GM21786 (cell line): ENCODE data around the gene AKAP10.
"Not testable (repeated sequence)": the region's sequence is repeated elsewhere in the genome, so short reads cannot be mapped to it uniquely, and the experiment has no call there.

Source experiments
- ATAC-seq: cut with Tn5 transposase; IDR thresholded peaks from one replicate; pipeline ENCODE4 v1.9.1; 2021; ENCODE audit not compliant: unreplicated experiment

AKAP10 gene, protein sequence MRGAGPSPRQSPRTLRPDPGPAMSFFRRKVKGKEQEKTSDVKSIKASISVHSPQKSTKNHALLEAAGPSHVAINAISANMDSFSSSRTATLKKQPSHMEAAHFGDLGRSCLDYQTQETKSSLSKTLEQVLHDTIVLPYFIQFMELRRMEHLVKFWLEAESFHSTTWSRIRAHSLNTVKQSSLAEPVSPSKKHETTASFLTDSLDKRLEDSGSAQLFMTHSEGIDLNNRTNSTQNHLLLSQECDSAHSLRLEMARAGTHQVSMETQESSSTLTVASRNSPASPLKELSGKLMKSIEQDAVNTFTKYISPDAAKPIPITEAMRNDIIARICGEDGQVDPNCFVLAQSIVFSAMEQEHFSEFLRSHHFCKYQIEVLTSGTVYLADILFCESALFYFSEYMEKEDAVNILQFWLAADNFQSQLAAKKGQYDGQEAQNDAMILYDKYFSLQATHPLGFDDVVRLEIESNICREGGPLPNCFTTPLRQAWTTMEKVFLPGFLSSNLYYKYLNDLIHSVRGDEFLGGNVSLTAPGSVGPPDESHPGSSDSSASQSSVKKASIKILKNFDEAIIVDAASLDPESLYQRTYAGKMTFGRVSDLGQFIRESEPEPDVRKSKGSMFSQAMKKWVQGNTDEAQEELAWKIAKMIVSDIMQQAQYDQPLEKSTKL

GRCh38 chr17:19977293-19978208, at the start of gene AKAP10:
TSS of gene AKAP10 (minus strand) at chr17:19977828. CDS start at chr17:19977679, 149 bp downstream.
- peak; percentile 74 for ATAC-seq

DNA sequence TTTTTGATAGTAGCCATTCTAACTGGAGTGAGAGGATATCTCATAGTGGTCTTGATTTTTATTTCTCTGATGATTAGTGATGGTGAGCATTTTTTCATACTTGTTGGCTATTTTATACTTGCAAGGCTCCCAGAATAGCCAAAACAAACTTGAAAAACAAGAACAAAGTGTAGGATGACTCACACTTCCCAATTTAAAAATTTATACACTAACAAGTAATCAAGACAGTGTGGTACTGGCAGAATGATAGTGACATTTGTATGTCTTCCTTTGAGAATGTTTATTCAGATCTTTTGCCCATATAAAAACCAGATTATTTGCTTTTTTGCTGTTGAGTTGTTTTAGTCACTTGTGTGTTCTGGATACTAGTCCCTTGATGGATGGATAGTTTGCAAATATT, 49.3 kb upstream of the AKAP10 start:
- no peak for ATAC-seq

DNA sequence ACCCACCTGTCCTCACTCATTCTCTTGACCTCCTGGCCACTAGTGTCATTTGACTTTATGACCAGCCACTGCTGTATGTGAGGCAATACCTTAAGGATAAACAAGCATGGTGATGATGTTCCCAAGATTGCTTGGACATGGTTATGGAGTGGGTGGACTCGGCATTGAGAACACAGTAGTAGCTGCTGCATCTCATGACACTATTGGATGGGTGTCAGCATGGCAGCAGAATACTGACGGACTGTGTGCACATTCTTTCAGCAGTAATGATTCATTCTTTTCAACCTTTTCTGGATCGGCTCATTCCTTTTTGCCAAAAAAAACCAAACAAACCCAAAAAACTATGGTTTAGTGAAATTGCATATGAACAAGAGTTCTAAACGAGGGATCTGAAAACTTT, 45.1 kb upstream of the AKAP10 start:
- no peak for ATAC-seq

DNA sequence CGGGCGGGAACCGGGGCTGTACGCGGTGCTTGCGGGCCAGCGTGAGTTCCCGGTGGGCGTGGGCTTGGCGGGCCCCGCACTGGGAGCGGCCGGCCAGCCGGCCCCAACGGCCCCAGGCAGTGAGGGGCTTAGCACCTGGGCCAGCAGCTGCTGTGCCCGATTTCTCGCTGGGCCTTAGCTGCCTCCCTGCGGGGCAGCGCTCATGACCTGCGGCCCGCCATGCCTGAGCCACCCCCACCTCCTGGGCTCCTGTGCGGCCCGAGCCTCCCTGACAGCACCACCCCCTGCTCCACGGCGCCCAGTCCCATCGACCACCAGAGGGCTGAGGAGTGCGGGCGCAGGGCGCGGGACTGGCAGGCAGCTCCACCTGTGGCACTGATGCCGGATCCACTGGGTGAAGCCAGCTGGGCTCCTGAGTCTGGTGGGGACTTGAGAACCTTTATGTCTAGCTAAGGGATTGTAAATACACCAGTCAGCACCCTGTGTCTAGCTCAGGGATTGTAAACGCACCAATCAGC, 38.9 kb upstream of the AKAP10 start:
- not testable (repeated sequence) for ATAC-seq

GRCh38 chr17:20012017-20012536, 34.4 kb upstream of the AKAP10 start:
- no peak for ATAC-seq

GRCh38 chr17:20010936-20011335, 33.3 kb upstream of the AKAP10 start:
- no peak for ATAC-seq

DNA sequence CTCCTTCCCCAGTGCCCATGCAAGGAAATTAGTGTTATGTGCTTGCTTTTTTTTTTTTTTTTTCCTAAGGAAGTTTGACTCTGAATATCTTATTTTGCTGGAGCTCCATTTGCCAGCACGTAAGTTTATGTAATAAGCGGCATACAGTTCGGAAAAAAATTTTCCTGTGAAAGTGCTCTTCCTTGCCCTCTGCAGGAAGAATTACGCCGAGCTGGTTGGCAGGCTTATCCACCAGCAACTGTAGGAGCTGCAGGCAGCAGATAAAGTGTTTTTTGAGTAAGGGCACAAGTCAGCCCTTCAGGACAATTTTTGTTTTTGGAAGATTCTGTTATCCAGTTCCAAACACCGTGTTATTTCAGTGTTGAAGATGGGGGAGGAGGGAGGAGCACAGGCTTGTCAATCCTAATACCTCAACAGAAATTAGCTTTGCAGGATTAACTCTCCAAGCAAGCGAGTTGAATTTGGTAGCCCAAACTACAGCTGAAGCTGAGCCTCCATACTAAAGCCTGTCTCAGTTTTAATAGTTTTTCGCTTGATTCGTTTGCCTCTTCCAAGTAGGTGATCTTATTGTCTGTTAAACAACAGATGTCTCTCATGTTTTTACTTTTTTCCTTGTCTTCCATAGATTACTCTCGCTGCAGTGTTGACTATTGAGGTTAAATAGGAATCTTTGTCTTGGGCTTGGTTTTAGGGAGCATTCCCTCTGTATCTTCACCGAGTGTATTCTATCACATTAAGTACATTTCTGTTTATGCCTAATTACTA, 32.7 kb upstream of the AKAP10 start:
- ATAC-seq = no peak

DNA sequence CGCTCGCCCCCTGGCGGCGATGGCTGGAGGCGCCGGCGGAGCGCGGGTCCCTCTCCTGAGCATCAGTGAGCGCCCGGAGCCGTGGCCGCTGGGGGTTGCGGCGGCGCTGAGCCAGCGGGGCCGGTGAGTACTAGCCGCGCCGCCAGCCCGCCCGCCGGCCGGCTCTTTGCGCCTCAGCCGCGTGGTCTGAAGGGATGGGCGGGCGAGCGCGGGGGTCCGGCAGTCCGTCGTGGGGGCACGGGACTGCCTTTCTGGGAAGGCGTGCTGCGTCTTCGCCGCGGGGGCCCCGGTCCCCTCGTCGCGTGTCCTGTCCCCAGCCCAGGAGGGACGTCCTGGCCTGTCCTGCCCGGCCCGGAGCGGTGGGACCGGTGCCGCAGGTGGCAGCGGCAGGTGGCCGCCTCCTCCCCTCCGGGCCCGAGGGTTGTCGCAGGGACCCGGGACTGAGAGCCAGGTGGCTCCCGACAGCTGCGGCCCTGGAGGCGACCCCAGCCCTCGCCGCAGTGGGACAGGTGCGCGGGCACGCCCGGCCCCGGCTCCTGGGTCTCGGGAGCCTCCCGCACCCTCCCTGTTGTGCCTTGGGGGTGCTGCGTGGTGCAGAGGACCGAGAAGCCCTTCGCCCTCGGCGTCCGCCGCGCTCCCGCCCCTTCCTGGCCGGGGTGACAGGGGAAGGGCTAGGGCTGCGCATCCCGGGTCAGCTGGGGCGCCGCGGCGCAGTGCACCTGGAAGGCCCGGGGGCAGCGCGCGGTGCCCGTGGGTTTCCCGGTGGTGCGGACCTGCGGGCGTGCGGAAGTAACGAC, 31.9 kb upstream of the AKAP10 start, which contains the start of gene SPECC1:
TSS of gene SPECC1 (plus strand) at position 58 of the 797 bp plus-strand sequence. CDS start 87,293 bp downstream, outside the sequence.
- peak; percentile 88 for ATAC-seq

DNA sequence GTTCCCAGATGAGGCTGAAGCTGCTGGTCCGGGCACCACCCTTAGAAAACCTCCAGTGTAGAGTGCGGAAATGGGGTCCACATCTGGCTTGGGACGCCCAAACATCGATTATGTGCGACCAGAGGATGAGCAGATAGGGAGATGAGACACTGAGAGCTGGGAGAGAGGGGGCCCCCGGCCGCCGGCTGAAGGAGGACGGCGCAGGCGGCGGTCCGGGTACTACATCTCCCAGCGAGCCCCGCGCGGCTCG, 31.3 kb upstream of the AKAP10 start:
- no peak for ATAC-seq

- ATAC-seq = peak; percentile 18
Observed at GRCh38 chr17:20008242-20009051, 30.8 kb upstream of the AKAP10 start.

GRCh38 chr17:19996502-19996901, 18.9 kb upstream of the AKAP10 start:
- no peak for ATAC-seq

DNA sequence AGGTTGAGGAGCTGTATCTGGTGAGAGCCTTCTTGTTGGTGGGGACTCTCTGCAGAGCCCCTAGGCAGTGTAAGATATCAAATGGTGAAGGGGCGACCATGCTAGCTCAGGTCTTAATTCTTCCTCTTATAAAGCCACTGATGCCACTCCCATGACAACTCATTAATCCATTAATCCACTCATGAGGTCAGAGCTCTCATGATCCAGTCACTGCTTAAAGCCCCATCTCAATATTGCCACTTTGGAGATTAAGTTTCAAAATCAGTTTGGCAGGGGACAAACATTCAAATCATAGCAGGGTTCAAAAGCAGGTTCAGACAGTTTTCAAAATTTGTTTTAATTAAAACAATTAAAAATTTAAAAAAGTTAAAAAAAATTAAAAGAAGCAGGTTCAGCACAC, 18.5 kb upstream of the AKAP10 start:
- ATAC-seq = no peak

DNA sequence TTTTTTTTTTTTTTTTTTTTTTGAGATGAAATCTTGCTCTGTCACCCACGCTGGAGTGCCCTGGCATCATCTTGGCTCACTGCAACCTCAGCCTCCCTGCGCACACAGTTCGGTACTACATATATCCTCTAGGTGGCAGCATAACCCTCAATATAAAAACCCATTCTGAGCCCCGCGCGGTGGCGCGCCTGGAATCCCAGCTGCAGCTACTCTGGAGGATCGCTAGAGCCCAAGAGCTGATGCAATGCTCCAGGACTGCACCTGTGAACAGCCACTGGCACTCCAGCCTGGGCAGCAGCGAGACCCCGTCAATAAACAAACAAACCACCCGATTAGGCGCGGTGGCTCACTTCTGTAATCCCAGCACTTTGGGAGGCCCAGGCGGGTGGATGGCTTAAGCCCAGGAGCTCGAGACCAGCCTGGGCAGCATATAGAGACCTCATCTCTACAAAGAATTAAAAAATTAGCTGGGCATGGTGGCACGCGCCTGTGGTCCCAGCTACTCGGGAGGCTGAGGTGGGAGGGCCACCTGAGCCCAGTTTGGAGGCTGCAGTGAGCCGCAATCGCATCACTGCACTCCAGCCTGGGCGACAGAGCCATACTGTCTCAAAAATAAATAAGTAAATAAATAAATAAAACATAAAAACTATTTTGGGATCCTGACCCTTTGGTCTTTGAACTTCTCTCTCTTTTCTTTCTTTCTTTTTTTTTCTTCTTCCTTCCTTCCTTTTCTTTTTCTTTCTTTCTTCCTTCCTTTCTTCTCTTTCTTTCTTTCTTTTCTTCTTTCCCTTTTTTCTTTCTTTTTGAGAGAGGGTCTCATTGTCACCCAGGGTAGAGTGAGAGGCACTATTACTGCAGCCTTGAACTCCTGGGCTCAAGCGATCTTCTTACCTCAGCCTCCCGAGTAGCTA, 15.4 kb upstream of the AKAP10 start:
- peak; percentile 82 for ATAC-seq

DNA sequence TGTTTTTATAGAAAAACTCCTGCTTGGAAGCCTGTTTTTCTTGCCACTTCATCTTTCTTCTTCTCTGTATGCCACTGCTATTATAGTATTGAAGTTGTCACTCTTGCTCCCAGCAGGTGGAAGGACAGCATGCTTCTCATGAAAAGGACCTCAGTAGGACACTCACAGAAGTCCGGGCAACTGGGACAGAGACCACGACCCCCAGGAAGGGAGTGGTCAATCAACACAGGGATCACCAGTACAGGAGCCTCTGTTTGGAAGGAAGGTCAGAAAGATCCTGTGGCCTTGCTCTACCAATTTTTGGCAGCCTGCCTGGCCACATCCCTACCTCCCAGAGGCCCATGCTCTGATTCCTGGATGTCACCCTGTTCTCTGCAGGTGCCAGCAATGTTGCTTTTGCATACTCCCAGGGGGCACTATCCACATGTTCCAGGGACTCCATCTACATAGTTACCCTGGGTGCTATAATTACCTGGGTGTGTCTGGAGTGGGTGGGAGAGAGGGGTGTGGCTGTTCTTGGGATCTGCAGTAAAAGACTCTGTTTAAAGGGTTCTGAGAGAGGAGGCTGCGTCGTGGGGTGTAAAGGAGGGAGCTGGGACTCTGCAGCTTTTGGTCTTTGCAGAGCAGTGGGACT, 13.7 kb upstream of the AKAP10 start:
- no peak for ATAC-seq

- ATAC-seq = no peak
Observed at GRCh38 chr17:19987897-19988296, 10.3 kb upstream of the AKAP10 start.

DNA sequence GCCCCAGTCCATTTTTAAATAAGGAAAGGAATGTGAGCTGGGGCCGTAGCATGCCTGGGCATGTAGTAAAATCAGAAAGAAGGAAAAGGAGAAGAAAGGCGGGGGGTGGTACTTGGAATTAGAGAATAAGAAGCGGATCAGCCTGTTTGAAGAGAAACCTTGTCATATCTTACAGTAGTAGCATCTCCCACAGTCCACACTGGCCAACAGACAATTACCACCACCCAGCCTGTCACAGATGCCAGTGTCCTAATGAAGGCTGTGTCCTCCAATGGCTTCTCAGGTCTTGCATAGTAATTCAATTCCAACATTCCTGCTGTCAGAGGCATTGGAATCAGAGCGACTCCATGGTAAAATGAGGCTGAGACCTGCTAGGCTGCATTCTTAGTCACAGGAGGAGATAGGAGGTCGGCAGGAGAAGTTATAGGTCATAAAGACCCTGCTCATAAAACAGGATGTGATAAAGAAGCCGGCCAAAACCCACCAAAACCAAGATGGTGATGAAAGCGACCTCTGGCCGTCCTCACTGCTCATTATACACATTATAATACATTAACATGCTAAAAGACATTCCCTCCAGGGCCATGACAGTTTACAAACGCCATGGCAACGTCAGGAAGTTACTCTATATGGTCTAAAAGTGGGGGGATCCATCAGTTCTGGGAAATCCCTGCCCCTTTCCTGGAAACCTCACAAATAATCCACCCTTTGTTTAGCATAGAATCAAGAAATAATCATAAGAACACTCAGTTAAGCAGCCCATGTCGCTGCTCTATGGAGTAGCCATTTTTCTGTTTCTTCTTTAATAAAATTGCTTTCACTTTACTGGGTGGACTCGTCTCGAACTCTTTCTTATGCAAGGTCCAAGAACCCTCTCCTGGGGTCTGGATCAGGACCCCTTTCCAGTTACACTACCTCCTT, 9.6 kb upstream of the AKAP10 start:
- ATAC-seq = no peak
